IPS DF 6.9 (cell line): Measurements from ENCODE around the gene SUSD4.

Experiments used
- DNase-seq: peaks from one replicate; pipeline ENCODE4 v3.0.0-alpha.2; 2013; ENCODE audit warnings: low read depth, low spot score
- H3K27ac ChIP-seq: one replicate; pipeline ENCODE4 v1.5.1; 2013; ENCODE audit warnings: low read length, control low read depth
- H3K27me3 ChIP-seq: 2 replicates; pipeline ENCODE4 v1.6.1; 2013; ENCODE audit warnings: mild to moderate bottlenecking, low read length; ENCODE audit not compliant: control insufficient read depth, insufficient read depth
- H3K36me3 ChIP-seq: 2 replicates; pipeline ENCODE4 v1.6.1; 2013; ENCODE audit warnings: low read length; ENCODE audit not compliant: control insufficient read depth, insufficient read depth
- H3K4me1 ChIP-seq: 2 replicates; pipeline ENCODE4 v1.6.1; 2013; ENCODE audit warnings: low read length; ENCODE audit not compliant: control insufficient read depth, insufficient read depth
- H3K4me3 ChIP-seq: 2 replicates; pipeline ENCODE4 v1.5.1; 2013; ENCODE audit warnings: mild to moderate bottlenecking, low read length
- H3K9me3 ChIP-seq: 2 replicates; pipeline ENCODE4 v1.6.1; 2013; ENCODE audit warnings: low read length, inconsistent platforms; ENCODE audit not compliant: control insufficient read depth, insufficient read depth
- WGBS: extraction: QIAGEN DNeasy Blood & Tissue Kit; methylation state at CpG from one replicate; pipeline ENCODE4 v1.1.7; 2013; ENCODE audit warnings: mixed read lengths, missing lambda C conversion rate; ENCODE audit not compliant: insufficient read length, insufficient coverage; 5-methylcytosine and 5-hydroxymethylcytosine counted together

Gene SUSD4

GRCh38 chr1:223189903-223190724 lies 173.9 kb downstream of the SUSD4 start:
- WGBS, result no CpG with 5 or more reads among the region's 10 CpGs
- Histone ChIP-seq H3K4me3 (no peak overlapping the region), H3K27ac (no peak overlapping the region), H3K4me1 (no peaks in the 10 kb centered on the region), H3K9me3 (no peaks in the 10 kb centered on the region), H3K27me3 (no peaks in the 10 kb centered on the region), H3K36me3 (no peaks in the 10 kb centered on the region)
- no peak for DNase-seq

GRCh38 chr1:223189525-223189902 lies 174.5 kb downstream of the SUSD4 start:
- no CpG with 5 or more reads among the region's 4 CpGs for WGBS
- Histone ChIP-seq H3K27ac (no peak overlapping the region), H3K4me1 (no peaks in the 10 kb centered on the region)

GRCh38 chr1:223188618-223189356 lies 175.2 kb downstream of the SUSD4 start:
- H3K27ac ChIP-seq, result no peak overlapping the region
- no peak for DNase-seq
- no CpG with 5 or more reads among the region's 5 CpGs for WGBS
- no peaks in the 10 kb centered on the region for H3K4me1 ChIP-seq
- no peak overlapping the region for H3K4me3 ChIP-seq
- no peaks in the 10 kb centered on the region for H3K36me3 ChIP-seq
- no peaks in the 10 kb centered on the region for H3K27me3 ChIP-seq
- H3K9me3 ChIP-seq, result no peaks in the 10 kb centered on the region

More at GRCh38 chr1:223189525-223189902, 174.5 kb downstream of the SUSD4 start:
- no peak for DNase-seq
- Histone ChIP-seq H3K4me3 (no peak overlapping the region), H3K36me3 (no peaks in the 10 kb centered on the region), H3K9me3 (no peaks in the 10 kb centered on the region), H3K27me3 (no peaks in the 10 kb centered on the region)

- Histone ChIP-seq H3K27me3 (no peaks in the 10 kb centered on the region), H3K4me1 (no peaks in the 10 kb centered on the region), H3K4me3 (no peak overlapping the region), H3K36me3 (no peaks in the 10 kb centered on the region), H3K27ac (no peak overlapping the region), H3K9me3 (no peaks in the 10 kb centered on the region)
- DNase-seq, result no peak
- no CpG with 5 or more reads among the region's 3 CpGs for WGBS
Measured at GRCh38 chr1:223186800-223187199, 177.2 kb downstream of the SUSD4 start.

- Histone ChIP-seq H3K27me3 (no peaks in the 10 kb centered on the region), H3K27ac (no peak overlapping the region), H3K4me3 (no peak overlapping the region), H3K36me3 (no peaks in the 10 kb centered on the region), H3K4me1 (no peaks in the 10 kb centered on the region), H3K9me3 (no peaks in the 10 kb centered on the region)
- DNase-seq, result no peak
- no CpG with 5 or more reads among the region's 9 CpGs for WGBS
Measured at GRCh38 chr1:223183268-223183862, 180.6 kb downstream of the SUSD4 start.

GRCh38 chr1:223180731-223181321 lies 183.2 kb downstream of the SUSD4 start:
- Histone ChIP-seq H3K4me3 (no peak overlapping the region), H3K4me1 (no peaks in the 10 kb centered on the region), H3K36me3 (no peaks in the 10 kb centered on the region), H3K9me3 (no peaks in the 10 kb centered on the region), H3K27me3 (no peaks in the 10 kb centered on the region), H3K27ac (no peak overlapping the region)
- no CpG with 5 or more reads among the region's 5 CpGs for WGBS
- DNase-seq, result no peak

GRCh38 chr1:223179786-223180185 lies 184.2 kb downstream of the SUSD4 start:
- Histone ChIP-seq H3K9me3 (no peaks in the 10 kb centered on the region), H3K4me1 (no peaks in the 10 kb centered on the region), H3K27me3 (no peaks in the 10 kb centered on the region), H3K27ac (no peak overlapping the region), H3K36me3 (no peaks in the 10 kb centered on the region), H3K4me3 (no peak overlapping the region)
- no CpG with 5 or more reads among the region's 1 CpG for WGBS
- DNase-seq, result no peak

- no peaks in the 10 kb centered on the region for H3K27me3 ChIP-seq
Measured at GRCh38 chr1:223179280-223179679, 184.7 kb downstream of the SUSD4 start.

GRCh38 chr1:223177681-223178080 lies 186.3 kb downstream of the SUSD4 start:
- Histone ChIP-seq H3K27ac (no peak overlapping the region), H3K27me3 (no peaks in the 10 kb centered on the region), H3K4me1 (no peaks in the 10 kb centered on the region), H3K4me3 (no peak overlapping the region), H3K36me3 (no peaks in the 10 kb centered on the region), H3K9me3 (no peaks in the 10 kb centered on the region)
- no peak for DNase-seq
- no CpG with 5 or more reads among the region's 5 CpGs for WGBS

More at GRCh38 chr1:223179280-223179679, 184.7 kb downstream of the SUSD4 start:
- Histone ChIP-seq H3K9me3 (no peaks in the 10 kb centered on the region), H3K4me1 (no peaks in the 10 kb centered on the region), H3K4me3 (no peak overlapping the region), H3K36me3 (no peaks in the 10 kb centered on the region), H3K27ac (no peak overlapping the region)
- no CpG with 5 or more reads among the region's 3 CpGs for WGBS
- no peak for DNase-seq

- no CpG with 5 or more reads among the region's 3 CpGs for WGBS
Measured at GRCh38 chr1:223176437-223176836, 187.5 kb downstream of the SUSD4 start.

More at GRCh38 chr1:223176437-223176836, 187.5 kb downstream of the SUSD4 start:
- no peak overlapping the region for H3K27ac ChIP-seq
- DNase-seq, result no peak
- no peak overlapping the region for H3K4me3 ChIP-seq
- no peaks in the 10 kb centered on the region for H3K9me3 ChIP-seq
- H3K27me3 ChIP-seq, result no peaks in the 10 kb centered on the region
- H3K36me3 ChIP-seq, result no peaks in the 10 kb centered on the region
- no peaks in the 10 kb centered on the region for H3K4me1 ChIP-seq
